DMS114 treated with DMSO at 0.1 percent for 48 hours (cell line): Measurements from ENCODE around the gene ZNF345.

ENCODE experiments used
- DNase-seq: peaks from one replicate; lab custom pipeline; 2025; ENCODE audit not compliant: unreplicated experiment; lab: John Stamatoyannopoulos, UW

The ZNF345 gene

DNA sequence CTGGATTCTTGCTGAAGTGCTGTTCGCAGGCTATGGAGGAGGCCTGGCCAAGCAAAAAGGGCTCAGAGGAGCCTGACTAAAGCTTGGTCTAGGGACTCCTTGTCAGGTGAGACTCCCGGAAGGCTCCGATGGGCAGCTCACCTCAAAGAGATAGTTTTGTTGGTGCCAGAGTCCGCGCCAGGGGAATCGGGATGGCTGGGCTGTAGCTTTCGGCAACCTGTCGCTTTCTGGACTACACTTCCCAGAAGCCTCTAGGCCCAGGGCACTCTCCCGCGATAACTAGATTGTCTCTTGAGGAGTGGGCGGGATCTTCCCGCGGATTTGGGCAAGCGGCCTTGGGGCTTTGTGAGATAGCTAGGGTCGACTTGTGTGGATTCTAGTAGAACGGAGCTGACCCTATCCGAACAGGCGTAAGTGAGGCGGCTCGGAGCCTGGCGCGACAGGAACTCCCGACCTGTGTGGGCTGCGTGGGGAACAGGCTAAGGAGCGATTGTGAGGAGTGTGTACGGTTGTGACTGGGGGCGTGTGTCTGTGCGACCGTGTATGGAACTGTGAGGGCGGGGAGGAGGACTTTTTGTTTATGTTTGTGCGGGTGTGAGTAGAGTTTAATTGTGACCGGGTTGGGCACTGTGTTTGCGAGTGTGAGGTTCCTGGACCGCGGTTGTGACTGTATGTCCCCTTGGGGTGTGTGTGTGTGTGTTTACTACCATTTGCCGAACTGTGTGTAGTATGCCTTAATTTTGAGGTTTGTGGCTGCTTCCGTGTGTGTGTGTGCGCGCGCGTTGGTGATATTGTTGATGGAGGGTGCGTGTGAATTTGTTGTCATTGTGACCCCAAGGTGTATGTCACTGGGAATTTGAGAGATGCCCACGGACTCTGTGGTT lies at the start of gene ZNF345:
TSS of gene ZNF345 (plus strand) at position 318 of the 884 bp plus-strand sequence. CDS start 25,955 bp downstream, outside the sequence.
- peak; percentile 96 for DNase-seq

DNA sequence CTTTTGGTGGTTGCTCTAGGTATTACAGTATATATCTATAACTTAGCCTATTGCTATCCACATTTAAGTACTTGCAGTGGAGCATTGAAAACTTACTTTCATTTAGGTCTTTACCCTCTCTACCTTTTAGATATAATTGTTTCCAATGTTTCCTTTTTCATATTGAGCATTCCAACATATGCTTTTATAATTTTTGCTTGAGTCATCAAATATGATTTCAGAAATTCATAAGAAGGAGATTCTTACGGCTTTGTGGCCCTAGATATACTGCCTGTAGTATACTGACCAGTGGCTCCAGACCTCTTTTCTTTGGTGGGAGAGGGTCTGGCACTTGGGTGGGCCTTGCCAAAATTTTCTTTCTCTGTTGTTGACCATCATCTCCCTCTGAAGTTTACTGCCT lies 45.3 kb upstream of the ZNF345 start:
- DNase-seq = no peak

DNA sequence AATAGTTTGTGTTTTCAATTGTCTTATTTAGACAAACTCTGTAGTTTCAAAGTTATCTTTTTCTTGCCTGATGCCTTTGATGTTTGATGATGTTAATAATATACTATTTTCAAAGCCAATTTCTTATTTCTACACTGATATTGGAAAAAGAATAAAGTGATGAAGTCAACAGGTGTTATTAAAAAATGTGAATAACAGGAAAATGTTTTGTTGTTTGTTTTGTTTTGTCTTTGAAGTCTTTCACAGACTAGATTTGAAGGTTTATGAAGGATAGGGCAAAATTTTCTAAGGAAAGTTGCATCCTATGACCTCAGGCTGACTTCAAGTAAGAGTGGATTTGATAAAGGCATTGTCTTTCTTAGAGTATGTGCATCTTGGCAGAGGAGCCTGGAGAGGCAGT lies 43.6 kb upstream of the ZNF345 start:
- DNase-seq = no peak

DNA sequence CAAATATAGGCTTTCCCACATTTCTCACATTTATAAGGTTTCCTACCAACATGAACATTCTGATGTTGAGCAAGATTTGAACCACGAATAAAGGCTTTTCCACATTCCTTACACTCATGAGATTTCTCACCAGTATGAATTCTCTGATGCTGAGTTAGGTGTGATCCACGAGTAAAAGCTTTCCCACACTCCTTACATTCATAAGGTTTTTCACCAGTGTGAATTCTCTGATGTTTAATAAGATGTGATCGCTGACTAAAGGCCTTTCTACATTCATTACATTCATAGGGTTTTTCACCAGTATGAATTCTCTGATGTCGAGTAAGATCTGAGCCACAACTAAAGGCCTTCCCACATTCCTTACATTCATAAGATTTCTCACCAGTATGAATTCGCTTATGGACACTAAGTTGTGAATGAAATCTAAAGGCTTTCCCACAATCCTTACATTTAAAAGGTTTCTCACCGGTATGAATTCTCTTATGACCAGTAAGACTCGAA lies 31.5 kb upstream of the ZNF345 start:
- DNase-seq = no peak

DNA sequence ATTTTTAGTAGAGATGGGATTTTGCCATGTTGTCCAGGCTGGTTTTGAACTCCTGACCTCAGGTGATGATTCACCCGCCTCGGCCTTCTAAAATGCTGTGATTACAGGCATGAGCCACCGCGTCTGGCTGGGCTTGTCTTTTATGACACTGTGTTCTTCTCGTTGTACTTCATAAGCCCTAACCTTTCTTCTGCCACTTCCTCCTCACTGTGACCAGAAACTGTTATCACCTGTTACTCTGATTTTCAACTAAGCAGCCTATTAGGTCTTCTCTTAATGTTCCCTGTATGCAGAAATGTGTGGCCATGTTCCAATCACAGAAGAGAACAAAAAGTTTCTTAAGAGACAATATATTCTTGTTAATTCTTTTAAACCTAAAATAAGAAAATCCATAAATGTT lies 28.9 kb upstream of the ZNF345 start:
- DNase-seq = no peak

DNA sequence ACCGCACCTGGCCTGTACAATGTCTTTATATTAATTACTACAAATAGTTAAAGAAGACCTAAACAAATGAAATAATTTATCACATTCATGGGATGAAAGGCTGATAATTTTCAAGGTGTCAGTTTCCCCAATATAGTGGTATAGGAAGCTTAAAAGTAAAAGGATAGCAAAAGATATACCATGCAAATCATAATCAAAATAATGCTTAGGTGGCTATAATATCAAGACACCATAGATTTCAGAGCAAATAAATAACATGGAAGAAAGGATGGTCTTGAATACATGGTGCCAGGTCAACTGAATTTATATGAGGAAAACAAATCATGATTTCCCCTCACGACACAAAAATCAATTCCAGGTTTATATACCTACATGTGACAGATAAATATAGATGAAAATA lies 17.2 kb upstream of the ZNF345 start:
- DNase-seq = no peak

DNA sequence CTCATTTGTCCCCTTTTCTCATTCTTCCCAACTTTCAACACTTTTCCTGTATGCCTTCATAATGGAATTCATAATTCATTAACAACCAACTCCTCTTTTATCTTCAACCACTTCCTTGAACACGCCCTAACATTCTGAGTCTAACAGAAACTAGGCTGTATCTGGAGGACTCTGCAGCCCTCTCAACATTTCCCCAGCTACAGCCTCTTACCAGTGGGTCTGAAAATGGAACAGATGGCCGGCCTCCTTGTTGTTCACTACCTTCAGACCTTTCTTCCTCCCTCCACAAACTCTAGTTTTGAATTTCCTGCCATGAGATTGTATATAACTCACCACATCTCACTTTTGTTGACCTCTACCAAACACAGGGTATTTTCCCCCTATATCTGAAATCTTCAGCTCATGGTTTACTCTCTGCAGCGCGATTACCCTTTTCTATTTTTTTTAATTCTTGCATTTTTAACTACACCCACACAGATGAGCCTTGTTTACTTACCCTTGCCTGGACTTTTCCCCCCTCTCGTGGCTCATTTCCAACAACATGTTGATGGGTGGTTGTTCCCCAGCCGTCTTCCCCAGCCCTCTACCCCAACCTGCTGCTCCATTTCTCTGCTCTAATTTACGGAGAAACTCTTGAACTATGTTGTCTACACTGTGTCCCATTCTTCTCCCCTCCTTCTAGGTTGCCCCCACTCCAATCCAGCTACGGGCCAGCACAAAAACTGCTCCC lies 13.3 kb upstream of the ZNF345 start:
- no peak for DNase-seq

DNA sequence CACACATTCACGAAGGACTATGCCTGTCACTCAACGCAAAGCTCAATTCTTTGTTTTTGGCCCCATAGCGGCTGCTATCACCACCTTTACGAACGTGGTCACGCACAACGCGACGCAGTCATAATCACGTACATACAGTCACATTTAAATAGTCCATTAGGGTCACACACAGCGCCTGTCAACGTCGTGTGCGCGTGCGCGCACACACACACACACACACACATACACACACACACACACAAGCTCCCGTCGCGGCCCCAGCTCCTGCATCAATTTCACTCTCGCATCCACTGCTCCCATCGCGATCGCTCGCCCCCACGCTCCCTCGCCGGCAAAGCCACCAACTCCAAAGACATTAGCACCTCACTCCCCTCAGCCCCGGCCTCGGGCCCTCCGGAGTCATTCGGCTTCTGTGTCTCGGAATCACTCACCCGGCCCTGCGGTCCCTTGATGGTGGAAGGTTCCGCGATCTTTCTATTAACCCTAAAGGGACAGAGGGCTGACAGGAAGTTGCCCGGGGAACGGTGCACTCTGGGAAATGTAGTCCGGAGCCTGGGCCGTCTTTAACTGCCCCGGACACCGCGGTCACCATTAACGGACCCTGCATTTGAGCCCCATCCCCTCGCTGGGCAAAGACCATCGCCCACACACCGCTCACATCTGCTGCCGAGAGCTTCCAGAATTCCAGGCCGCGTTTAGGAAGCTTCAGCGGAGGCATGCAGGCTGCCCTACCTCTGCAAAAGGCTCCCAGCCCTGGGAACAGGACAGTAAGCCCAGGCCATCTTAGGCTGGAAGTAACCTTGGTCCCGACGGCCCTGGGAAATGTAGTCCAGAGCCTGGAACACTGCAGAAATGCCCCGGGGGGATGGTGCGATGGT lies 12.5 kb upstream of the ZNF345 start, which contains the start of gene ZNF790:
TSS of gene ZNF790 (minus strand) at position 482 of the 878 bp plus-strand sequence. CDS start 12,768 bp downstream, outside the sequence.
- peak; percentile 89 for DNase-seq

DNA sequence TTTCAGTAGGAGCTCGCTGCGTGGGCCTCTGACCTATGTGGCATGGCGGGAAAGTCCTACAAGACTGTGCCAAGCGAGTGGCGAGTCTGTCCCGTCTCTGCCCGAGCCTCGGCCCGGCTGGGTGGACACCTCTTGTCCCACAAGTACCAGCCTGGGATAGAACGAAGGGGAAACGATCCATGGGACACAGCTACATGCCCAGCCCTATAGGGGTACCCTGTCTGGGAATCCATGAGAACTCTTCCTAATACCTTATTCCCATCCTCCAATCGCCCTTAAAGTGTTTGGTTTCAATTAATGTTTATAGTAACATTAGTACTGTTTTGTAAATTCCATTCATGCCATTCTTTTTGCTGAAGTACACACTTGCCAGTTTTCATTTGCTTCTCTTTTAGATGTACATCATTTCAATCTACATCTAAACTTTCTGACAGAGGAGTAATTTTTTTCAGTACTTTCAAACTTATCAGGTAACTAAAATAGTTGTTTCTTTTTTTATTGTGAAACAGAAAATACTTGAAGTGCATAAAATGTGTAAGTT lies 11.8 kb upstream of the ZNF345 start:
- DNase-seq = no peak

DNA sequence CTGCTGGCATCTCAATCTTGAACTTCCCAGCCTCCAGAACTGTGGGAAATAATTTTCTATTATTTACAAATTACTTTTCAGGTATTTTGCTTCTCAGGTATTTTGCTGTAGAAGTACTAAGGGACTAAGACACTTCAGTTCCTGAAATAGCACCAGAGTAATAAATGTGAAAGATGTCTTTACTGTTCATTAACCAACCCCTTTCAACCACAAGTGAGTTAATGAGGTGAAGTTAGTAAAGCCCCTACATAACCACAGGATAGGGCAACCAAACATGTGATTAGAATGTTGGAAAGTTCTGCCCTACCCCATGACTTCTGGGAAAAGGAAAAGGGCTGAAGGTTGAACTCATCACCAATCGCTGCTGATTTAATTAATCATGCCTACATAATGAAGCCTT lies 2.7 kb upstream of the ZNF345 start:
- no peak for DNase-seq

DNA sequence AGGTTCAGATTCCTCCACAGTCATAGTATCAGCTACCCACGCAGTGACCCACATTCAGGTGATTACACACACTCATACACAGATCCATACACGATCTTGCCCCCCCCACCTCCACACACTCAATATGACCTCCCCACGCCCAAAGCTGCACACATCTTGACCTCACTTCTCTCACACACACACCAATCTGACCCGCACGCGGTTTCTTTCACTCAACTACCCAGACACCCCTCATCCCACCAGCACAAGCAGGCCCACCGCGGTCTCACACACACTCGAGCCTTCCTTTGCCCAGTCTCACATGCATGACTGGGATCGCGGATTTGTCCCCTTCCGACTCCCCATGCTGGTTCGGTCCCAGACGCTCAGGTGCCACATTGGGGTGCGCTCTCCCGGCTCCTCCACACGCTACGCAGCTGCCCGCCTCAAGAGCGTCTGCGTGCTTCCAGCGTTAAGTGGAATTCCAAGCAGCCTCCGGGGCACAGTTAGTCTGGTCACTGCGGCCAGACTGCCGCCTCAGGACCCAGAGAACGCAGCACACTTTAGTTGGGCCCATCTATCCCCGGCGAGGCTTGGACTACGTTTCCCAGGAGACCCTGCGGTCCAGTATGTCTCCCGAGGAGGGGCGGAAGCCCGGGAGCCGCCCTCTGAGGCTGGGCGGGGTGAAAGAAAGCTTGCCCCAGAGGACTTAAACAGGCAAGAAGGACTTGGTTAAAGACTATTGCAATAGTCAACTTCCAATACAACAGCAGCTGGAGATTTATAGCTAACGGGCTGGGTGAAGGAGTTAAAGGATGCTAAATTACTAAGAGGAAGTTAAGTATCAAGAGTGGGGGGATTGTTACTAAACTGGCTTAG lies 746 bp upstream of the ZNF345 start:
- DNase-seq = peak; percentile 88

DNA sequence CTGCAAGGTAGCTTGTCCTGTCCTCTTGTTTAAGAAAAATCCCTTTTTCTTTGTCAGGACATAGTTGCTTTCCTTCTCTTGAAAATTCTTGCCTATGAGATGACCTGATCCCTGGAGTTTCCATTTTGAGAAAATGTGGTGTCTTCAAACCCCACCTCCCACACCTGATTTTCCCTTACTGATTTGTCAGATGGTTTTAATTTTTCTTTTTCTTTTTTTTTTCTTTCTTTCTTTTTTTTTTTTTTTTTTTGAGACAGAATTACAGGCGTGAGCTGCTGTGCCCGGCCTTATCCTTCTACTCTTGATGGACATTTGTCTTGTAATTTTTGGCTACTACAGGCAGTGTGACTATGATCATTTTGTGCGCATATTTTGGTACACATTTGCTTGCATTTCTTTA lies 1.2 kb downstream of the ZNF345 start:
- no peak for DNase-seq

DNA sequence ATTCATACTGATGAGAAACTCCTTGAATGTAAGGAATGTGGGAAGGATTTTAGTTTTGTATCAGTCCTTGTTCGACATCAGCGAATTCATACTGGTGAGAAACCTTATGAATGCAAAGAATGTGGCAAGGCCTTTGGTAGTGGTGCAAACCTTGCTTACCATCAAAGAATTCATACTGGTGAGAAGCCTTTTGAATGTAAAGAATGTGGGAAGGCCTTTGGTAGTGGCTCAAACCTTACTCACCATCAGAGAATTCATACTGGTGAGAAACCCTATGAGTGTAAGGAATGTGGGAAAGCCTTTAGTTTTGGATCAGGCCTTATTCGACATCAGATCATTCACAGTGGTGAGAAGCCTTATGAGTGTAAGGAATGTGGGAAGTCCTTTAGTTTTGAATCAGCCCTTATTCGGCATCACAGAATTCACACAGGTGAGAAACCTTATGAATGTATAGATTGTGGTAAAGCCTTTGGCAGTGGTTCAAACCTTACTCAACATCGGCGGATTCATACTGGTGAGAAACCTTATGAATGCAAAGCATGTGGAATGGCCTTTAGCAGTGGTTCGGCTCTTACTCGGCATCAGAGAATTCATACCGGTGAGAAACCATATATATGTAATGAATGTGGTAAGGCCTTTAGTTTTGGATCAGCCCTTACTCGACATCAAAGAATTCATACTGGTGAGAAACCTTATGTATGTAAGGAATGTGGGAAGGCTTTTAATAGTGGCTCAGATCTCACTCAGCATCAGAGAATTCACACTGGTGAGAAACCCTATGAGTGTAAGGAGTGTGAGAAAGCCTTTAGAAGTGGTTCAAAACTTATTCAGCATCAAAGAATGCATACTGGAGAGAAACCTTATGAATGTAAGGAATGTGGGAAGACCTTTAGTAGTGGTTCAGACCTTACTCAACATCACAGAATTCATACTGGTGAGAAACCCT lies 26.6 kb downstream of the ZNF345 start:
- DNase-seq = no peak

DNA sequence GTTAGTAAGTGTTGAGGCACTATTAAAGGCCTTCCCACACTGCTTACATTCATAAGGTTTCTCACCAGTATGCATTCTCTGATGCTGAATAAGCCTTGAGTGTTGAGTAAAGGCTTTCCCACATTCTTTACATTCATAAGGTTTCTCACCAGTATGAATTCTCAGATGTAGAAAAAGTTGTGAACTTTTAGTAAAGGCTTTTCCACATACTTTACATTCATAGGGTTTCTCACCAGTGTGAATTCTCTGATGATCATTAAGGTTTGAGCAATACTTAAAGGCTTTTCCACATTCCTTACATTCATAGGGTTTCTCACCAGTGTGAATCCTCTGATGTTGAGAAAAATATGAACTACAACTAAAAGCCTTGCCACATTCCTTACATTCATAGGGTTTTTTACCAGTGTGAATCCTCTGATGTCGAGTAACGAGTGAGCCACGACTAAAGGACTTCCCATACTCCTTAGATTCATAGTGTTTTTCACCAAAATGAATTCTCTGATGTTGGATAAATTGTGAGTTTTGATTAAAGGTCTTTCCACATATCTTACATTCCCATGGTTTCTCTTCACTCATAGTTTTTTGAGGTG lies 41.2 kb downstream of the ZNF345 start:
- no peak for DNase-seq

DNA sequence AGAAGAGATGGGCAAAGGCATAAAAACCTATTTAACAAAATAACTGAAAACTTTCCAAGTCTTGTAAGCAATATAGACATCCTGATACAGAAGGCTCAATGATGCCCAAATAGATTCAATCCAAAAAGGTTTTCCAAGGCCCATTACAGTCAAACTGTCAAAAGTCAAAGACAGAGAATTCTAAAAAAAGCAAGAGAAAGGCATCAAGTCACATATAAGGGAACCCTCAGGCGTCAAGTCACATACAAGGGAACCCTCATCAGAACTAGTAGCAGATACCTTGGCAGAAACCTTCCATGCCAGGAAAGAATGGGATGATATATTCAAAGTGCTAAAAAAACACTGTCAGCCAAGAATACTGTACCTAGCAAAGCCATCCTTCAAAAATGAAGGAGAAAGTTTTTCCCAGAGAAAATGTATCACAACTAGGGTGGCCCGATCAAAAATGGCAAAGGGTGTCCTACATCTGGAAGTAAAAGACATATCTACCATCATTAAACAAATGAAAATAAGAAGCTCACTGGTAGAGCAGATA lies 44.2 kb downstream of the ZNF345 start:
- DNase-seq = no peak

DNA sequence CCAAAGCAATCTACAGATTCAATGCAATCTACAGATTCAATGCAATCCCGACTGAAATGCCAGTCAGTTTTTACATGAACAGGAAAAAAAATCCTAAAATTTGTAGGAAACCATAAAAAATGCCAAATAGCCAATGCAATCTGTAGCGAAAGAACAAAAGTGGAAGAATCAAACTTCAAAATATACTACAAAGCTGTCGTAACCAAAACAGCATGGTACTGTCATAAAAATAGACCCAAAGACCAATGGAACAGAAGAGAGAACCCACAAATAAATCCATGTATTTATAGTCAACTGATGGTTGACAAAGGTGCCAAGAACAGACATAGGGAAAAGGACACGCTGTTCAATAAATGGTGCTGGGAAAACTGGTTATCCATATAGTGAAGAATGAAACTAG lies 47.7 kb downstream of the ZNF345 start:
- no peak for DNase-seq

DNA sequence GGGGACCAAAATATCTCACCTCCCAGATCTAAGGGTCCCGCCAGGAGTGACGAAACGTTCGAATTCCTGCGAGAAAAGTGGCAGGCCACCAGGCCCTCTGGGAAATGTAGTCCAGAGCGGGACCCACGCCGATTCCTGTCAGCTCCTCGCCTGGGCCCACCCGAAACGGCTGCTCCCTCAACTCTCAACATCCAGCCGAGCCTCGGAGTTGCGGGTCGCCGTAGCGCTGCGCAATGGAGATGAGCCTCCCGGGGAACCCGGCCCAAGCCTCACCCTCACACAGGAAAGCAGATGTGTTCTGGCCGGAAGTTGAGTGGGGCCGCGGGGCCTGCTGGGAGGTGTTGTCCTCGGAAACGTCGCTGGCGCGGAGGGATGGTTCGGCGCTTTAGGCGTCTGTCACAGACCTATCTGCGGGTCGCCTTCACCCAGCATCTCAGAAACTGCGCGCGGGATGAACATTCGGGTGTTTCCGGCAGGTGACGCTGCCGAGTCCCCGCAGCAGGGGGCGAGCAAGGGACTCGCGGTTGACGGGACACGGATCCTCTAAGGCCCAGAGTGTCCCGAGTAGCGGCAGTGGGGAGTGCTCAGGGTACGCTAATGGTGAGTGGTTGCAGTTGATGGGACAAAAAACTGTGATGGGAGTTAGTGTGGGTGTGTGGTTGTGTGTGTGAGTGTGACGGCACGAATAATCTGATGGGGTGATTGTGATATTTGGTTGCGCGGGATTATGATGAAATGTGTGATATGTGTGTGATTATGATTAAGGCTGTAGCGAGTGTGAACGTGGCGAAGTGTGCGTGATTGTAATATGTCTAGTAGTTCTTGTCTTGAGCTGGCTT lies 65.5 kb downstream of the ZNF345 start, which contains the start of the genes ZNF568 and ZNF829:
TSS of gene ZNF568 (plus strand) at position 341 of the 839 bp plus-strand sequence. CDS start 6,439 bp downstream, outside the sequence.
TSS of gene ZNF829 (minus strand) at position 300 of the 839 bp plus-strand sequence. CDS start 1,124 bp downstream, outside the sequence.
- DNase-seq = peak; percentile 85
